Measurements from ENCODE around the gene RARG.
"Not testable (repeated sequence)": the region's sequence is repeated elsewhere in the genome, so short reads cannot be mapped to it uniquely, and the experiment has no call there.

RARG gene

GRCh38 chr12:53191096-53191884, 40.7 kb downstream of the RARG start:
- DNase-seq (ENCODE audit: low read depth), result no peak

GRCh38 chr12:53190108-53190729, 41.8 kb downstream of the RARG start:
- no peak for DNase-seq (ENCODE audit: low read depth)

- DNase-seq (ENCODE audit: low read depth), result no peak
Observed at GRCh38 chr12:53187145-53187899, 44.7 kb downstream of the RARG start.

- no peak for DNase-seq (ENCODE audit: low read depth)
Observed at GRCh38 chr12:53186745-53187144, 45.3 kb downstream of the RARG start.

- DNase-seq (ENCODE audit: low read depth), result no peak
Observed at GRCh38 chr12:53185582-53186153, 46.3 kb downstream of the RARG start.

- DNase-seq (ENCODE audit: low read depth), result no peak
Observed at GRCh38 chr12:53184828-53185227, 47.2 kb downstream of the RARG start.

- DNase-seq (ENCODE audit: low read depth), result no peak
Observed at GRCh38 chr12:53182903-53183302, 49.1 kb downstream of the RARG start.

- no peak for DNase-seq (ENCODE audit: low read depth)
Observed at GRCh38 chr12:53181935-53182334, 50.1 kb downstream of the RARG start.

GRCh38 chr12:53180931-53181645, 50.9 kb downstream of the RARG start:
- no peak for DNase-seq (ENCODE audit: low read depth)

- peak; percentile 96 for DNase-seq (ENCODE audit: low read depth)
Observed at GRCh38 chr12:53180220-53180930, 51.6 kb downstream of the RARG start, which contains the start of the genes CSAD and ZNF740. TSS of gene CSAD (minus strand) at chr12:53180925. CDS start at chr12:53173470, 7,455 bp downstream. TSS of gene ZNF740 (plus strand) at chr12:53180722. CDS start at chr12:53181984, 1,262 bp downstream.

- DNase-seq (ENCODE audit: low read depth), result no peak
Observed at GRCh38 chr12:53179687-53180219, 52.3 kb downstream of the RARG start.

GRCh38 chr12:53178803-53179202, 53.2 kb downstream of the RARG start:
- DNase-seq (ENCODE audit: low read depth), result not testable (repeated sequence)

GRCh38 chr12:53177447-53177846, 54.6 kb downstream of the RARG start:
- DNase-seq (ENCODE audit: low read depth), result not testable (repeated sequence)

- no peak for DNase-seq (ENCODE audit: low read depth)
Observed at GRCh38 chr12:53176750-53177149, 55.3 kb downstream of the RARG start.

- DNase-seq (ENCODE audit: low read depth), result no peak
Observed at GRCh38 chr12:53174881-53175491, 57.0 kb downstream of the RARG start.

GRCh38 chr12:53173085-53173715, 58.8 kb downstream of the RARG start:
- no peak for DNase-seq (ENCODE audit: low read depth)

GRCh38 chr12:53172352-53172751, 59.7 kb downstream of the RARG start:
- no peak for DNase-seq (ENCODE audit: low read depth)

- no peak for DNase-seq (ENCODE audit: low read depth)
Observed at GRCh38 chr12:53171725-53172329, 60.2 kb downstream of the RARG start.

Measured in CMK (cell line).